ENCODE measurements around the gene AMY2B.
"Not testable (repeated sequence)": the region's sequence is repeated elsewhere in the genome, so short reads cannot be mapped to it uniquely, and the experiment has no call there.

GRCh38 chr1:103616994-103617477 is 45.6 kb downstream of the AMY2B start, which contains the start of gene AMY2A:
- not testable (repeated sequence) for TF ChIP-seq POLR2A, CTCF (IDR thresholded peaks at IDR 0.05)

Measured in esophagus squamous epithelium (tissue), 4 donors.